Prostate gland (tissue), 2 donors: ENCODE data around the gene RGCC.
"Not testable (repeated sequence)": the region's sequence is repeated elsewhere in the genome, so short reads cannot be mapped to it uniquely, and the experiment has no call there.

Experiments used
- POLR2AphosphoS5 ChIP-seq: sonication (generic); formaldehyde crosslinking; IDR thresholded peaks from one replicate; pipeline ENCODE4 v1.6.1; 2017; ENCODE audit warnings: antibody characterized with exemption
- TF ChIP-seq, protein P1 (sequence below), 4 experiments: fragments of 200-600 bp in 2 of 4; fragments of 450-650 bp in 2 of 4; sonication (generic) in 2 of 4; IDR thresholded peaks; 1 replicate in 3 of 4; 2 replicates in 1 of 4; pipeline ENCODE4 v1.5.1; 2016 to 2019; ENCODE audit warnings: antibody characterized with exemption in 4 of 4, mild to moderate bottlenecking in 2 of 4, moderate library complexity in 2 of 4

DNA sequence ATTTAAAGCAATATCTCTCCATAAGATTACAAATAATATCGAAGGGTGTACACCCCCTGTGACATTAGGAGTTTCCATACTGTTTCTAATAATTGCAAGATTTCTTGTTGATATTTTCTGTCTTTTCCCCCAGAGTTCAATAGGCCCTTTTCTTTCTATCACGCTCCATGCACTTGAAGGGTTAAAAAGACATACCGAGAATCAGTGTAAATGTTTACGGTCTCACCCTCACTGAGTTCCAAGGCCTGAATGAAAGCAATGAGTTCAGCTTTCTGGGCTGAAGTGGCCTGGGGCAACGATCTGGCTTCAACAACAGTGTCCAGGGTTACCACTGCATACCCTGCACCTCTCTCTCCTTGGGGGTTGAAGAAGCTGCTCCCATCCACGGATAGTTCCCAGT, 36.0 kb upstream of the RGCC start:
- TF ChIP-seq POLR2AphosphoS5: not testable (repeated sequence)
- TF ChIP-seq, protein P1, sequence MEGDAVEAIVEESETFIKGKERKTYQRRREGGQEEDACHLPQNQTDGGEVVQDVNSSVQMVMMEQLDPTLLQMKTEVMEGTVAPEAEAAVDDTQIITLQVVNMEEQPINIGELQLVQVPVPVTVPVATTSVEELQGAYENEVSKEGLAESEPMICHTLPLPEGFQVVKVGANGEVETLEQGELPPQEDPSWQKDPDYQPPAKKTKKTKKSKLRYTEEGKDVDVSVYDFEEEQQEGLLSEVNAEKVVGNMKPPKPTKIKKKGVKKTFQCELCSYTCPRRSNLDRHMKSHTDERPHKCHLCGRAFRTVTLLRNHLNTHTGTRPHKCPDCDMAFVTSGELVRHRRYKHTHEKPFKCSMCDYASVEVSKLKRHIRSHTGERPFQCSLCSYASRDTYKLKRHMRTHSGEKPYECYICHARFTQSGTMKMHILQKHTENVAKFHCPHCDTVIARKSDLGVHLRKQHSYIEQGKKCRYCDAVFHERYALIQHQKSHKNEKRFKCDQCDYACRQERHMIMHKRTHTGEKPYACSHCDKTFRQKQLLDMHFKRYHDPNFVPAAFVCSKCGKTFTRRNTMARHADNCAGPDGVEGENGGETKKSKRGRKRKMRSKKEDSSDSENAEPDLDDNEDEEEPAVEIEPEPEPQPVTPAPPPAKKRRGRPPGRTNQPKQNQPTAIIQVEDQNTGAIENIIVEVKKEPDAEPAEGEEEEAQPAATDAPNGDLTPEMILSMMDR (IDR thresholded peaks at IDR 0.05): not testable (repeated sequence)
